Adipocyte (in vitro differentiated cells): ENCODE data around the gene ZMIZ1.

Experiments used
- DNase-seq: peaks from one replicate; pipeline ENCODE4 v3.0.0-alpha.2; 2015; ENCODE audit warnings: low read depth
- H3K27me3 ChIP-seq: replicated peaks from 2 replicates; pipeline ENCODE4 v1.7.0; 2013; ENCODE audit warnings: mild to moderate bottlenecking, low read length, moderate library complexity; ENCODE audit not compliant: control insufficient read depth, insufficient read depth
- H3K36me3 ChIP-seq: 2 replicates; pipeline ENCODE4 v1.7.0; 2013; ENCODE audit warnings: low read length, mild to moderate bottlenecking, moderate library complexity; ENCODE audit not compliant: control insufficient read depth, insufficient read depth, severe bottlenecking
- H3K4me1 ChIP-seq: 2 replicates; pipeline ENCODE4 v1.7.0; 2013; ENCODE audit warnings: mild to moderate bottlenecking, low read length, moderate library complexity; ENCODE audit not compliant: control insufficient read depth, insufficient read depth
- H3K4me3 ChIP-seq: 2 replicates; pipeline ENCODE4 v1.7.0; 2013; ENCODE audit warnings: mild to moderate bottlenecking, low read length, moderate library complexity
- H3K9ac ChIP-seq: 2 replicates; pipeline ENCODE4 v1.7.0; 2013; ENCODE audit warnings: mild to moderate bottlenecking, low read length, moderate library complexity
- H3K9me3 ChIP-seq: 2 replicates; pipeline ENCODE4 v1.7.0; 2013; ENCODE audit warnings: mild to moderate bottlenecking, low read length, moderate library complexity; ENCODE audit not compliant: control insufficient read depth

The ZMIZ1 gene

DNA sequence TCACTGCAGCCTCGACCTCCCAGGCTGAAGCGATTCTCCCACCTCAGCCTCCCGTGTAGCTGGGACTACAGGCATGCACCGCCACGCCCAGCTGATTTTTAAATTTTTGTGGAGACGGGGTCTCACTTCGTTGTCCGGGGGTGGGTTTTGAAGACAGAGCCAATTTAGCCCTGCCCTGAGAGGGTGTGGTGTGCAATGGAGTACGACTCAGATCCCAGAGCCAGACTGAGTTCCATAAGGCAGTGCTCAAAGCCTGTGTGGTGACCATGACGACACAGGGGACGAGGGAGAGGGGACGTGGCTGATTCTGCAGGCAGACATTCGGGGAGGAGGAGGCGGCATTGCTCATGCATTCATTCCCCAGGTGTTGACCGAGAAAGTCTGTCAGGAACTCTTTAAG, 72.1 kb downstream of the ZMIZ1 start:
- H3K27me3 ChIP-seq = no peaks in the 10 kb centered on the region
- DNase-seq = no peak
- peak overlapping the region; percentile 79 for H3K9ac ChIP-seq
- peaks cover 57% of the 10 kb centered on the region for H3K36me3 ChIP-seq
- no peaks in the 10 kb centered on the region for H3K9me3 ChIP-seq
- H3K4me1 ChIP-seq = peaks cover 77% of the 10 kb centered on the region
- H3K4me3 ChIP-seq = no peak overlapping the region

DNA sequence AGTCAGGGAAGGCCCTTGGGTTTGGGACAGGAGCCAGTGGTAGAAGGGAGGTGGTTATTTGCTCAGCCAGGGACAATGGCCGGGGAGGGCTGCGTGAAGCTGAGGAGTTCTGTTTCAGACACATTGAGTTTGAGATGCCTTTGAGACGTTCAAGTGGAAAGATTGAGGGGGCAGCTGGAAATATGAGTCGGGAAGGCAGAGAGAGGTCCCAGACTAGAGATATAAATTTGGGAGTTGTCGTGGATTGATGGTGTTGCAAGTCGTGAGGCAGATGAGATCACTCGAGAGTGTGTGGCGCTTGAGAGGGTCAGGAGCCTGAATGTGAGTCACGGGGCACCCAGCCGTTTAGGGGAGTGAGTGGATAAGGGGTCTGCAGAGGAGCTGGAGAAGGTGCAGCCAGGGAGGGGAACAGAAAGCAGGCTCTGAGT, 73.3 kb downstream of the ZMIZ1 start:
- no peak for DNase-seq
- peaks cover 60% of the 10 kb centered on the region for H3K36me3 ChIP-seq
- peaks cover 77% of the 10 kb centered on the region for H3K4me1 ChIP-seq
- peak overlapping the region; percentile 21 for H3K4me3 ChIP-seq
- H3K27me3 ChIP-seq = no peaks in the 10 kb centered on the region
- peak overlapping the region; percentile 79 for H3K9ac ChIP-seq
- H3K9me3 ChIP-seq = no peaks in the 10 kb centered on the region

DNA sequence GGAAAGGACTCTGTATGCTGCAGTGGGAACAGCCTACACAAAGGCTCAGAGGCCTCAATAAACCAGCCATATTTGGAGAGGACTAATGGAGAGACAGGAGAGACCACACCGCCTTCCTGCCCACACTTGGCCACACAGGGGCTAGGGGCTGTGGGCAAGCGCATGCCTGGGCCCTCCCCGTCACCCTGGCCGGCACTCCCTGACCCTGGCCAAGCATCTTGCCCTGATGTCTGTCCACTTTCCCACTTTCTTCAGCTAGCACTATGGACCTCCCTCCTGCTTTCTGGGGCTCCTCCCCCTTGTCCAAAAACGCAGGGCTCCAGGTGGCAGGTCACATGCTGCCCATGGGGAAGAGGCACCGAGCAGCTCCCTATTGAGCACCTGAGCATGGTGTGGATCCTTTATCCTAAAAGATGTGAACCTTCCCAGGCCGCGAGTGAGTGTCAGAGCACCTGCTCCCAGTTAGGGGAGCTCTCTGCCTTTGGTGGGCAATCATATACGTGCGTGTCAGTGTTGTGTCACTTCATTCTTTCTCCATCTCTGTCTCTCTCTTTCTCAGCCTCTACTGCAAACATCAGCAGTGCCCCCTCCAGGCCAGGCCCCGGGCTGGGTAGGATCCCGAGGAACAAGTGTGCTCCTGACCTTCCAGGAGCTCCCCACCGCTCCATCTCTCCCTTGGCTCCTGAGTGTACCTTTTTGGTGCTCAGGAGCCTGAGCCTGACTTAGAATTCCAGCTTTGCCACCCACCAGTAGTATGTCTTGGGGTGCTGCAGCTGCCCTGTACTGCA, 74.0 kb downstream of the ZMIZ1 start:
- Histone ChIP-seq H3K4me3 (no peak overlapping the region), H3K9ac (peak overlapping the region; percentile 79), H3K27me3 (no peaks in the 10 kb centered on the region), H3K36me3 (peaks cover 60% of the 10 kb centered on the region), H3K9me3 (no peaks in the 10 kb centered on the region), H3K4me1 (peaks cover 77% of the 10 kb centered on the region)
- no peak for DNase-seq

DNA sequence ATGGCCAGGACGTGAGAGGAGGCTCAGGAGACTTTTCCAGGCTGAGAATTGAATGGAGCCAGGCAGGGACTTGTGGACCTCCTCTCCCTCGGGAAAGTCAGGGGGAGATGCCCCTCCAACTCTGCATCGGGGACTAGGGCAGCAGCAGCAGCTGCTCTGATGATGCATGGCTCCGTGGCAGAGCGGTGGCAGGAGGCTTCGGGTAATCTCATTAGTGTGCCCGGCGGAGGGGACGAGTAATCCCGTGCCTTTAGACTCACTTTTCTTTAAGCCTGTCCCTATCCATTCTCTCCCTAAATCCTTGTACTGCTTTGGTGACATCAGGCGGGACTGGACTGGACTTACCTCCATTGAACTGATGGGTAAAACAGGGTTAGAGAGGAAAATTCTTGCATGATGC, 75.1 kb downstream of the ZMIZ1 start:
- Histone ChIP-seq H3K9ac (no peak overlapping the region), H3K9me3 (no peaks in the 10 kb centered on the region), H3K27me3 (no peaks in the 10 kb centered on the region), H3K4me1 (peaks cover 77% of the 10 kb centered on the region), H3K36me3 (peaks cover 60% of the 10 kb centered on the region), H3K4me3 (no peak overlapping the region)
- no peak for DNase-seq

GRCh38 chr10:79144351-79145173, 75.8 kb downstream of the ZMIZ1 start:
- H3K9ac ChIP-seq = peak overlapping the region; percentile 91
- peaks cover 58% of the 10 kb centered on the region for H3K36me3 ChIP-seq
- no peaks in the 10 kb centered on the region for H3K9me3 ChIP-seq
- H3K4me3 ChIP-seq = no peak overlapping the region
- no peak for DNase-seq
- peaks cover 77% of the 10 kb centered on the region for H3K4me1 ChIP-seq
- no peaks in the 10 kb centered on the region for H3K27me3 ChIP-seq

DNA sequence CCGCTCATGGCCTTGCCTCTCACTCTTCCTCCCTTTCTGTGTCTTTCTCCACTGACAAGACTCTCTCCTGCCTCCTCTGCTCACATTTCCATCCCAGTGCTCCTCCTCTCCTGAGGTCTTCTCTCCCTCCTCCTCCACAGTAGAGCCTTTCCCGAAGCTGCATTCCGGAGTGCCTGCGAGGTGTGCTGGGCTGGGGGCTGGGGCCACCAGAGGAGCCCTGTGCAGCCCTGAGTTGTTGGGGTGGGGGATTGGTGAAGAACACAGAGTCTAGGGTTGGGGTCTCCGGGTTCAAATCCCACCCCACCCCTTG, 76.4 kb downstream of the ZMIZ1 start:
- H3K4me1 ChIP-seq = peaks cover 77% of the 10 kb centered on the region
- peaks cover 52% of the 10 kb centered on the region for H3K36me3 ChIP-seq
- DNase-seq = no peak

GRCh38 chr10:79145517-79146470, 77.0 kb downstream of the ZMIZ1 start:
- Histone ChIP-seq H3K9me3 (no peaks in the 10 kb centered on the region), H3K9ac (peak overlapping the region; percentile 91), H3K4me1 (peaks cover 79% of the 10 kb centered on the region), H3K27me3 (no peaks in the 10 kb centered on the region), H3K36me3 (peaks cover 46% of the 10 kb centered on the region), H3K4me3 (no peak overlapping the region)
- no peak for DNase-seq

More for the DNA sequence above, 76.4 kb downstream of the ZMIZ1 start:
- H3K9me3 ChIP-seq = no peaks in the 10 kb centered on the region
- peak overlapping the region; percentile 91 for H3K9ac ChIP-seq
- H3K27me3 ChIP-seq = no peaks in the 10 kb centered on the region
- no peak overlapping the region for H3K4me3 ChIP-seq

- H3K4me1 ChIP-seq = peaks cover 79% of the 10 kb centered on the region
Measured at GRCh38 chr10:79146611-79147130, 77.9 kb downstream of the ZMIZ1 start.

GRCh38 chr10:79147306-79147705, 78.5 kb downstream of the ZMIZ1 start:
- Histone ChIP-seq H3K36me3 (peaks cover 37% of the 10 kb centered on the region), H3K9ac (peak overlapping the region; percentile 91), H3K4me1 (peaks cover 79% of the 10 kb centered on the region), H3K4me3 (no peak overlapping the region), H3K27me3 (no peaks in the 10 kb centered on the region), H3K9me3 (no peaks in the 10 kb centered on the region)
- DNase-seq = no peak

More at GRCh38 chr10:79146611-79147130, 77.9 kb downstream of the ZMIZ1 start:
- Histone ChIP-seq H3K27me3 (no peaks in the 10 kb centered on the region), H3K9me3 (no peaks in the 10 kb centered on the region), H3K9ac (peak overlapping the region; percentile 91), H3K4me3 (no peak overlapping the region), H3K36me3 (peaks cover 38% of the 10 kb centered on the region)
- no peak for DNase-seq

DNA sequence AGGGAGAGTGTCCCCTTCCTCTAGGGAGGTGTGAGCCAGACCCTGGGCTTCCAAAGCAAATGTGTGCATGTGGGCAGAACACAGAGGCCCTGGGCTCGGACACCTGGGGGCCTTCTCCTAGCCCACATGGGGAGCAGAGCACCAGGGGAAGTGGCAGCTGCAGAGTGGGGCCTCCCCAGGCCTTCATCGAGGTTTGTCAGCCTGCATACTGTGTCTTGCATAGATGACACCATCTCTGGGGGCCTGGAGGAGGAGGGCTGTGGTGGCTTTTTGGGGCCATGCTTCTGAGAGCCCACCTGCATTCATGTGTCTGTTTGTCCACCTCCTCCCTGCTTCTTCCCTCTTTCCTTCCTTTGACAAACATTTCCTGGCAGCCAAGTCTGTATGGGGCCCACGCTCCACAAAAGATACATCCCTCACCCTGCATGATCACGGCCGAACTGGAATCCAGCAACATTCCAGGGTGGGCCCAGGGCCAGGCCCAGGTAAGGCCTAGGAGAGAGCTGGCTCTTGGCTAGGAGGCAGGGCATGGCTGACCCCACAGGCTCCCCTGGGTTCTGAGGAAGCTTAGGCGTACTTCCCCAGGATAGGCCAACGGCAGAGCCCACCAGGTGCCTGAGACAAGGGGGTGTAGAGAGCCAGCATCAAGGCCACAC, 79.2 kb downstream of the ZMIZ1 start:
- Histone ChIP-seq H3K4me1 (peaks cover 79% of the 10 kb centered on the region), H3K36me3 (peaks cover 32% of the 10 kb centered on the region), H3K4me3 (no peak overlapping the region), H3K9ac (peak overlapping the region; percentile 91), H3K9me3 (no peaks in the 10 kb centered on the region), H3K27me3 (no peaks in the 10 kb centered on the region)
- DNase-seq = no peak
